Osteocyte (in vitro differentiated cells): Measurements from ENCODE around the gene NTHL1. TPM values are rescaled to one million over a fixed set of nuclear protein-coding genes. Genes with fewer than 3 reads are reported as not detected.

Experiments
- DNase-seq: peaks from one replicate; pipeline ENCODE4 v3.0.0; 2021; ENCODE audit warnings: mixed read lengths; ENCODE audit not compliant: unreplicated experiment; ENCODE audit errors: extremely low spot score
- H3K27ac Mint-ChIP-seq: one replicate; pipeline ENCODE4 v1.8.0; 2021; ENCODE audit warnings: mild to moderate bottlenecking, mixed read lengths; ENCODE audit not compliant: unreplicated experiment
- H3K27me3 Mint-ChIP-seq: one replicate; pipeline ENCODE4 v1.8.0; 2021; ENCODE audit warnings: mixed read lengths; ENCODE audit not compliant: unreplicated experiment
- H3K36me3 Mint-ChIP-seq: one replicate; pipeline ENCODE4 v1.8.0; 2021; ENCODE audit warnings: mixed read lengths; ENCODE audit not compliant: unreplicated experiment
- H3K4me1 Mint-ChIP-seq: one replicate; pipeline ENCODE4 v1.8.0; 2021; ENCODE audit warnings: mixed read lengths; ENCODE audit not compliant: unreplicated experiment
- H3K4me3 Mint-ChIP-seq: one replicate; pipeline ENCODE4 v1.8.0; 2021; ENCODE audit warnings: mild to moderate bottlenecking, moderate library complexity, mixed read lengths; ENCODE audit not compliant: unreplicated experiment
- H3K9me3 Mint-ChIP-seq: one replicate; pipeline ENCODE4 v1.8.0; 2021; ENCODE audit warnings: mixed read lengths; ENCODE audit not compliant: unreplicated experiment
- CTCF ChIP-seq: fragments of 200-600 bp; sonication (generic); IDR thresholded peaks from 2 replicates; pipeline ENCODE4 v1.5.0; 2021; ENCODE audit warnings: antibody characterized with exemption, mild to moderate bottlenecking, moderate library complexity
- total RNA-seq: library from RNA; stranded (reverse); gene quantifications from 2 replicates; pipeline ENCODE4 v1.2.1, GENCODE V29; 2021

The NTHL1 gene
- total RNA-seq, 1 donor from 2014 or later = 22.2 TPM

GRCh38 chr16:2046893-2047329 is 723 bp downstream of the NTHL1 start:
- no peaks in the 10 kb centered on the region for H3K27me3 Mint-ChIP-seq
- no peak for DNase-seq
- H3K4me1 Mint-ChIP-seq = peaks cover 33% of the 10 kb centered on the region
- H3K27ac Mint-ChIP-seq = peak overlapping the region; percentile 85
- H3K36me3 Mint-ChIP-seq = peaks cover 3% of the 10 kb centered on the region
- H3K9me3 Mint-ChIP-seq = no peaks in the 10 kb centered on the region
- no peak for TF ChIP-seq CTCF
- H3K4me3 Mint-ChIP-seq = peak overlapping the region; percentile 87

GRCh38 chr16:2045965-2046892 is 1.4 kb downstream of the NTHL1 start:
- no peaks in the 10 kb centered on the region for H3K9me3 Mint-ChIP-seq
- no peak for DNase-seq
- peaks cover 39% of the 10 kb centered on the region for H3K4me1 Mint-ChIP-seq
- no peak for TF ChIP-seq CTCF
- H3K36me3 Mint-ChIP-seq = peaks cover 1% of the 10 kb centered on the region
- peak overlapping the region; percentile 87 for H3K4me3 Mint-ChIP-seq
- no peak overlapping the region for H3K27ac Mint-ChIP-seq
- H3K27me3 Mint-ChIP-seq = no peaks in the 10 kb centered on the region

GRCh38 chr16:2044541-2044940 is 3.1 kb downstream of the NTHL1 start:
- Mint-ChIP-seq H3K36me3 (no peaks in the 10 kb centered on the region), H3K27ac (no peak overlapping the region), H3K4me3 (no peak overlapping the region), H3K4me1 (peaks cover 56% of the 10 kb centered on the region), H3K9me3 (no peaks in the 10 kb centered on the region), H3K27me3 (no peaks in the 10 kb centered on the region)
- DNase-seq = no peak
- TF ChIP-seq CTCF = no peak

GRCh38 chr16:2043667-2044451 is 3.8 kb downstream of the NTHL1 start:
- Mint-ChIP-seq H3K9me3 (no peaks in the 10 kb centered on the region), H3K27me3 (no peaks in the 10 kb centered on the region), H3K36me3 (no peaks in the 10 kb centered on the region), H3K4me3 (no peak overlapping the region), H3K4me1 (peaks cover 59% of the 10 kb centered on the region), H3K27ac (no peak overlapping the region)
- DNase-seq = no peak
- TF ChIP-seq CTCF = no peak
